Measurements from ENCODE around the gene YEATS2. TPM values are rescaled to one million over a fixed set of nuclear protein-coding genes. Genes with fewer than 3 reads are reported as not detected.
"Not testable (repeated sequence)": the region's sequence is repeated elsewhere in the genome, so short reads cannot be mapped to it uniquely, and the experiment has no call there.

Gene YEATS2
- polyA plus RNA-seq, 1 experiment = 35.5 TPM

- POLR2A ChIA-PET = no interaction called here
- CTCF ChIA-PET = interaction anchor here (1.7 kb wide), 1 partner anchor 68 kb away, joined by 6 read pairs; no protein-coding TSS in a partner anchor
- no peak for DNase-seq (ENCODE audit: low read depth)
- Histone ChIP-seq H3K4me3 (ENCODE audit: low read depth, low read length) (peak overlapping the region; percentile 97), H3K36me3 (ENCODE audit: control insufficient read depth, insufficient read depth, low read length) (0 out of 2 replicates have a peak, but pooled peaks cover 2% of the 10 kb centered on the region), H3K27me3 (ENCODE audit: control insufficient read depth, insufficient read depth, low read length) (no peaks in the 10 kb centered on the region)
- no peak for TF ChIP-seq CTCF (IDR thresholded peaks at IDR 0.05; ENCODE audit: insufficient read depth, low read depth, low read length)
These were observed 1.8 kb downstream of the YEATS2 start for GRCh38 chr3:183699238-183699947.

DNA sequence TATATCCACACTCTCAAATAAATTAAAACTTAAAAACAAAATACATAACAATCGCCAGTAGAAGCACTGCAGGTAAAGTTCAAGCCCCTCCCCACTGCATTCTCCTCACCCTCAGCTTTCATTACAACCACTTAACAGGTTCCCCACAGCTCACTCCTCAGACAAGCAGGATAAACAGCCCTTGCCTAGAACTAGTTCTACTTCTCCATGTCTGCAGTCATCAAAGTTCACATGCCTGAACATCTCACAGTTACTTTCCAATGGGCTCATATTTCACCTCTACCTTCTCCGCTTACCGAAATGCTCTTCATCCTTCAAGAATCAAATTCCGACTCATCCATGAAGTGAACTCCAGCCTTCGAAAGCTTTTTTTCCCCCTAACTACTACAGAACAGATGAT lies 4.1 kb downstream of the YEATS2 start:
- H3K36me3 ChIP-seq (ENCODE audit: control insufficient read depth, insufficient read depth, low read length) = 0 out of 2 replicates have a peak, but pooled peaks cover 2% of the 10 kb centered on the region
- ChIA-PET CTCF (no interaction called here), POLR2A (no interaction called here)
- TF ChIP-seq CTCF (IDR thresholded peaks at IDR 0.05; ENCODE audit: insufficient read depth, low read depth, low read length) = no peak
- no peaks in the 10 kb centered on the region for H3K27me3 ChIP-seq (ENCODE audit: control insufficient read depth, insufficient read depth, low read length)
- no peak overlapping the region for H3K4me3 ChIP-seq (ENCODE audit: low read depth, low read length)
- DNase-seq (ENCODE audit: low read depth) = no peak

DNA sequence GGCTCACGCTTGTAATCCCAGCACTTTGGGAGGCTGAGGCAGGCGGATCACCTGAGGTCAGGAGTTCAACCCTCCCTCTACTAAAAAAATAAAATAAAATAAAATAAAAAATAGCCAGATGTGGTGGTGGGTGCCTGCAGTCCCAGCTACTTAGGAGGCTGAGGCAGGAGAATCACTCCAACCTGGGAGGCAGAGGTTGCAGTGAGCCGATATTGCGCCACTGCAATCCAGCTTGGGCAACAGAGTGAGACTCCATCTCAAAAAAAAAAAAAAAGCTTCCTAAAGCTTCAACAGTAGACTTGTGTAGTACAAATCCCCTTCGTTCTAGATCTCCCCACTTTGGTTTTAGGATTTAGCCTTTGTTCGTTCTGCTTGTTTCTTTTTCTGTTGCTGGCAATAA lies 6.3 kb downstream of the YEATS2 start:
- H3K27me3 ChIP-seq (ENCODE audit: control insufficient read depth, insufficient read depth, low read length); POLR2A ChIA-PET; DNase-seq (ENCODE audit: low read depth); H3K4me3 ChIP-seq (ENCODE audit: low read depth, low read length); H3K36me3 ChIP-seq (ENCODE audit: control insufficient read depth, insufficient read depth, low read length): not testable (repeated sequence)
- CTCF ChIA-PET = interaction anchor here (0.6 to 0.7 kb wide), 3 partner anchors 26 to 1158 kb away, joined by 3 read pairs; no protein-coding TSS in a partner anchor

GRCh38 chr3:183710231-183710630 lies 12.6 kb downstream of the YEATS2 start:
- H3K36me3 ChIP-seq (ENCODE audit: control insufficient read depth, insufficient read depth, low read length) = no peaks in the 10 kb centered on the region
- ChIA-PET CTCF (no interaction called here), POLR2A (no interaction called here)
- no peak overlapping the region for H3K4me3 ChIP-seq (ENCODE audit: low read depth, low read length)
- TF ChIP-seq CTCF (IDR thresholded peaks at IDR 0.05; ENCODE audit: insufficient read depth, low read depth, low read length) = no peak
- no peaks in the 10 kb centered on the region for H3K27me3 ChIP-seq (ENCODE audit: control insufficient read depth, insufficient read depth, low read length)
- DNase-seq (ENCODE audit: low read depth) = no peak

GRCh38 chr3:183711516-183711915 lies 13.9 kb downstream of the YEATS2 start:
- TF ChIP-seq CTCF (IDR thresholded peaks at IDR 0.05; ENCODE audit: insufficient read depth, low read depth, low read length) = no peak
- ChIA-PET CTCF (interaction anchor here (0.8 kb wide), 1 partner anchor 10 kb away, joined by 3 read pairs; no protein-coding TSS in a partner anchor), POLR2A (no interaction called here)
- Histone ChIP-seq H3K36me3 (ENCODE audit: control insufficient read depth, insufficient read depth, low read length) (no peaks in the 10 kb centered on the region), H3K27me3 (ENCODE audit: control insufficient read depth, insufficient read depth, low read length) (no peaks in the 10 kb centered on the region), H3K4me3 (ENCODE audit: low read depth, low read length) (no peak overlapping the region)
- DNase-seq (ENCODE audit: low read depth) = no peak

GRCh38 chr3:183714622-183715021 lies 17.0 kb downstream of the YEATS2 start:
- TF ChIP-seq CTCF (IDR thresholded peaks at IDR 0.05; ENCODE audit: insufficient read depth, low read depth, low read length) = no peak
- no peak overlapping the region for H3K4me3 ChIP-seq (ENCODE audit: low read depth, low read length)
- ChIA-PET CTCF (no interaction called here), POLR2A (no interaction called here)
- no peak for DNase-seq (ENCODE audit: low read depth)
- no peaks in the 10 kb centered on the region for H3K27me3 ChIP-seq (ENCODE audit: control insufficient read depth, insufficient read depth, low read length)
- H3K36me3 ChIP-seq (ENCODE audit: control insufficient read depth, insufficient read depth, low read length) = peaks cover 5% of the 10 kb centered on the region

Data from BJ (cell line).